Effector CD8-positive, alpha-beta T cell (primary cell): ENCODE results near the gene ZCCHC8.
A peak's percentile ranks its signal among the peaks of the same experiment; 100 is the strongest.
"Not testable (repeated sequence)": the region's sequence is repeated elsewhere in the genome, so short reads cannot be mapped to it uniquely, and the experiment has no call there.

Source experiments
- DNase-seq: peaks from one replicate; lab custom pipeline; 2025; lab: John Stamatoyannopoulos, UW
- total RNA-seq, 4 experiments: gene quantifications; one replicate each; lab custom pipeline; 2026; lab: John Stamatoyannopoulos, UW

Gene ZCCHC8
- 90.2 to 114 (median 100) reads per million in 4 experiments for total RNA-seq

DNA sequence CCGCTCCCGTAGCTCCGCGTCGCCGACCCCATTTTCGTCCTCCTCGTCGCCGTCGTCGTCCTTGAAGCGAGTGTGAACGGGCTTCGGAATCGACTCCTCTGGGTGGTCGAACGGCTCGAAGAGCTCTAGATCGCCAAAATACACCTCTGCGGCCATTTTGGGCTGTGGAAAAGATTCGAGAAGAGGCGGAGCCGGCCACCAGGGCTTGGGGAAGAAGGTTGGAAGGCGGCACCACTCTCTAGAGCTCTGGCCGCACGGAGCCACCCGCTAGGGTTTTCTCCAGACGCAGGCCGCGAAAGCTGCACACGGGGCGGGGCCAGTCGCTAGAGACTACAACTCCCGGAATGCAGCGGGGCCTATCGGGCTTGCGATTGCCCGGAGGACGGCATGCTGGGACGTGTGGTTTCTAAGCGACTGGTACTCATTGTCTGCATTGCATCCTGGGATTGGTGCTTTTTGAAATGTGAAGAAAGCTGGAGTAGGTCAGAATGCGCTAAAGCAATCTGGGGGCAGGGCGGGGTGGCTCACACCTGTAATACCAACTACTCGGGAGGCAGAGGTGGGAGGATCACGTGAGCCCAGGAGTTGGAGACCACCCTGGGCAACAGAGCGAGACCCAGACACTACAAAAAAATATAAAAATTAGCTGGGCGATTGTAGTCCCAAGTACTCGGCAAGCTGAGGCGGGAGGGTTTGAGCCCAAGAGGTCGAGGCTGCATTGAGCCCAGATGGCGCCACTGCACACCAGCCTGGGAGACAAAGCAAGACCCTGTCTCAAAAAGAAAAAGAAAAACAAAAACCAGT lies at the start of gene ZCCHC8:
Gene ZCCHC8 (minus strand): TSS at position 248 of the 804 bp plus-strand sequence. CDS start 92 bp downstream, at position 156.
- DNase-seq = peak; percentile 91

DNA sequence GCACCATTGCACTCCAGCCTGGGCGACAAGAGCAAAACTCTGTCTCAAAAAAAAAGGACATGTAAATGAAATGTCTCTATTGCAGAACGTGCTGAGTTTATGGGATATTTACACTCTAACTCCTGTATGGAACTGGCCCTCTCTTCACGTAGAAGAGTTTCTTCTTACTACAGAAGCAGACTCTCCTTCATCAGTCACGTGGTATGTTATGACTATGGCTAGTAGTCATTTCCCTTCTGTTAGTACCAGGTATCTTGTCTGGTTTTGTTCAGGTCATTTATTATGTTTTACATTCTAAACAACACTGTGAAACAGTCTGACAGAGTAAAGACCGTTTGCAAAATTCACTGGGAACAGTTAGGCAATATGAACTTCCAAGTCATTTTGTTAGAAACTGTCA lies 46.6 kb upstream of the ZCCHC8 start:
- no peak for DNase-seq

DNA sequence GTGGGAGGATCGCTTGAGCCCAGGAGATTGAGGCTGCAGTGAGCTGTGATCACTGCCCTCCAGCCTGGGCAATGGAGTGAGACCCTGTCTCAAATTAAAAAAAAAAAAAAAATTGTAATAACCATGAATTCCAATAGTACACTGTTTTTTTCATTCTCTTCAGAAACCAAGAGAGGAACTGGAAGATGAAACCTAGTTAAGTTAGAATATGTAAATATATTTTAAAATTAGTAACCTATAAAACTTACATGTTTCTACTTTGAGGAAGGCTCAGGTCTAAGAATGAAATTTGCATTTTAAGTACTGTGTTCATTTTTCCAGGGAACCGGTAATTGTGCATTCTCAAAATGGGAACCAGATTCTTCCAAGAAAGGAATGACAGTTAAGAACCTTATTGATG lies 45.1 kb upstream of the ZCCHC8 start:
- DNase-seq = no peak

DNA sequence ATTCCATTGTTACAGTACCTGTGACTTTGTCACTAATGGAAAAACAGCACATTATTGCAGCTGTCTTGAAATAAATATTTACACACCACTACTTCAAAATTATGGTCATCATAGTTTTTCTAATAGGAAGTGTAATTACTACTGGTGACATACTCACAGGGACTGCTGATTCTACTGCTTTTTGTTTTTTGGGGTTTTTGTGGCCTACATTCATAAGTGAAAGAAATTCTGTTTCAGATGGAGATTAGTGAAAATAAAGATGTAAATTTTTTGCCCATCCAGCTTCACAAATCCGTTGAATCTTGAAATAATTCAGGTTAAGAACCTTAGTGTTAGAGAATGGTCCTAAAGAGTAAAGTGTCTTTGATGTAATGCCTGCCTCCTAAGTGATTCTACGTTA lies 43.8 kb upstream of the ZCCHC8 start:
- DNase-seq = no peak

DNA sequence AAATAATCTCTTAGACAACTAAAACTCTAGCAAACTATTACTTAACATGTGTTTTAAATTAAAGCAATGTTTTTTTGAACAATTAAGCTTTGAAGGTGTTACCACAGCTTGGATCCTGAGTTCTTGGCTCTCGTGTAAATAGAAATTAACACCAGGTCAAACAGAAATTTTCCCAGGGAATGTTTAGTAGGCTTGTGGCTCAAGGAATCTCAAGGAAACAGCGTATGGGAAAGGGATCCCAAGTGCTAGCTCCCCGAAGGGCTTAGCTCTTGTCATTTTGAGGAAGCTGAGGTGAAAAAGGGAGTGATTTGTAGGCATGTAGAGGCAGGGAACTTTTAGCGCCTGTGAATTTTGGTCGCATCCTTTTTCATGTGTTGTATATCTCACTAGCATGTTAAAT lies 37.8 kb upstream of the ZCCHC8 start:
- DNase-seq = no peak

DNA sequence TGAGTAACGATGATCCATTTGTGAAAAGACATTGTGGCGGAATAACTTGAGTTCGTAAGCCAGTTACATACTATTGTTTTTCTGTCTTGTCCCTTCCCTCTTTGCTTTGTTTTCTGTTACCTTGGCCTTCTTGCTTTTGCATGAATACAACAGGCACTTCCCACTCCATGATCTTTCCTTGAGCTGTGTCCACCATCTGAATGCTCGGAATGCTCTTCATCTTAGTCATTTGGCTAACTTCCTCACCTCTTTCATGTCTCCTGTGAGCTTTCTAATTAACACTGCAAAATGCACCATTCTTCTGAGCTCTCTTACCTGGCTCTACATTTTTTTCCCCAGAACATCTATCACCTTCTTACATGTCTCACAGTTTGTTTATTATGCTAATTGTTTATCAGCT lies 36.3 kb upstream of the ZCCHC8 start:
- no peak for DNase-seq

DNA sequence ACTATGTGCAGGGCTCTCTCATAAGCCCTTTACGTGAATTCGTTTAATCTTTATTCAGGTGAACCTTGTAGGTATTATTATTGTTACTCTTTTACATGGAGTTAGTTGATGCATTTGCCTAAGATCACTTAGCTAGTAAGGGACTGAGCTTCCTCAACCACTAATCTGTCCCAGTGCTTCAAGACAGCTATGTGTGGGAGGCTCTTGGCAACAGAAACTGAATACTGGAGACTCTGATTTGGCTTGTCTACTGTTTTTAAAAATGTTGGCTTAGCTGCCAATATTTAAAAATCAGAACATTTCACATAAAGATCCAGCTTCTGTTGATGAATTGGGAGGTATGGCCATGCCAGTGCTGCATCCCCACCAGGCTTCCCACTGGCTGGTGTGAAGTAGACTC lies 33.1 kb upstream of the ZCCHC8 start:
- DNase-seq = no peak

DNA sequence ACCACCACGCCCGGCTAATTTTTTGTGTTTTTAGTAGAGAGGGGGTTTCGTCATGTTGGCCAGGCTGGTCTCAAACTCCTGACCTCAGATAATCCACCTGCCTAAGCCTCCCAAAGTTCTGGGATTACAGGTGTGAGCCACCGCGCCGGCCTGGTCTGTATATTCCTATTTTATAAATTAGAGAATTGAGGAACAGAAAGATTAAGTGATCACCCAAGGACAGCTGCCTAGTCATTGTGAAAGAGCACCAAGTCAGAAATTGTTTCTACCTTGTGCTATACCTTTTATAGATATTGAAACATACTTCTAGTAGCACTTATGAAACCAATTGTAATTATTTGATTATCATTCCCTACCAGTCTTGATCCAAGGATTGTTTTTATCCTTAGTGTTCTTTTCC lies 28.3 kb upstream of the ZCCHC8 start:
- DNase-seq = no peak

DNA sequence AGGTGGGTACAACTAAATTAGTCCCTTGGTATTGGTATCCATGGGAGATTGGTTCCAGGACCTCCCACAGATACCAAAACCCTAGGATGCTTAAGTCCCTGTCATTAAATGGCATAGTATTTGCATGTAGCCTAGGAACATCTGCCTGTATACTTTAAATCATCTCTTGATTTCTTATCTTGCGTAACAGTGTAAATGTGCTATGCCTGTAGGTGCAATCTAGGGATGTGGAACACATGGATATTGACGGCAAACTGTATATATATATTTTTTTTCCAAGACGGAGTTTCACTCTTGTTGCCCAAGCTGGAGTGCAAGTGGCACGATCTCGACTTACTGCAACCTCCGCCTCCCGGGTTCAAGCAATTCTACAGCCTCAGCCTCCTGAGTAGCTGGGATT lies 27.9 kb upstream of the ZCCHC8 start:
- no peak for DNase-seq

DNA sequence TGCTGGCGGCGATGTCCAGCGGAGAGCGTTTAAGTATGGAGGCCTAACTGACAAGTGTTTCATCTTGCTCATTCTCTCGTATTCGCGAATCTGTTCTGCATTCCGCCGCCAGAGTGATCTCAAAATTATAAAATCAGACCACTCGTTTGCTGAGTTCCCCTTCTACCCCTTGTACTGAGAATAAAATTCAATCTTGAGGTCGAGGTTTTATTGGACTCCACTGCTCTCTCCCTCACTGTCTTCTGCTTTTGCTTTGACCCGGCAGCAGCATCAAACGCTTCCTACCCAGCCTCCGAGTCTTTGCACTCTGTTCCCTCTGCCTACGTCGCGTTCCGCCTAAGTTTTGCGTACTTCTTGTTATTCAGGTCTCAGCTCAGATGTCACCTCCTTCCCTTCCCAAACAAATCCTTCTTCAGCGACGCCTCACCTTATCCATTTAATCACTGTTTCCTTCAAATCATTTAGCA lies 26.8 kb upstream of the ZCCHC8 start:
- no peak for DNase-seq

DNA sequence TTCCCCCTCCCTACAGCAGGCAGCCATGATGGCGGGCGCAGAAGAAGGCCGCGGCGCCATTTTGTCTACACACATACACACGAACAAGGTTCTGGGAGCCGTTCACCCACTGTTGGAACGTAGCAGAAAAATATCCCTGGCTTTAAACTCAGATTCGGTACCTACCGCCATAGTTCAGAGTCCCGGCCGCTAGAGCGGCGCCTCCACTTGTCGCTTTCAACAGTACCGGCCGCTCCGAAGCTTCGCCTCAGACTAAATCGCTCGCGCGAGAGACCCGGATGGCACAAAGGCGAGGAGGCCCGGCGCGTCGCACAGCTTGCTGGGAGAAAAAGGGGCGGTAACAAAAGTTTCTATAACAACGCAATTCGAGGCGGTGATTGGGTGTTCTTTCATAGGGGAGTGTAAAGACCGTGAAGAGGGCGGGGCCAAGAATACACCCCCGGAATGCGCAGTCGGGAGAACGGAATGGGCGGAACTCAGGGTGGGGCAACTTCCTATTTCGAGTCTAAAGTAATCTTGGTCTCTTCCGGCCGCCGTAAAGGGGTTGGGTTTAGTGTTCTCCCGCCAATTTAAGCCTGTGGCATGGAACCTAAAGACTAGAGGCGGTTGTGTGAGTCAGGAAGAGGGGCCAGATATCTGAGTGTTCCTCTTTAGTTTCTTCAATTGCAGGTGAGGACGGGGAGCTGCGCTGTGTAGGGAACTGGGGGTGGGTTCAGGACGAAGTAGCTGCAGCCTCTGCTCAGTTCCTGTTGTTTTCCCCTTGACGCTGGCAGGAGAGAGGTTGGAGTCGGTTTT lies 26.1 kb upstream of the ZCCHC8 start, which contains the start of the genes KNTC1 and RSRC2:
Gene KNTC1 (plus strand): TSS at position 567 of the 795 bp plus-strand sequence. CDS start 2,815 bp downstream, outside the sequence.
Gene RSRC2 (minus strand): TSS at position 254 of the 795 bp plus-strand sequence. CDS start 83 bp downstream, at position 171.
- DNase-seq = peak; percentile 97

DNA sequence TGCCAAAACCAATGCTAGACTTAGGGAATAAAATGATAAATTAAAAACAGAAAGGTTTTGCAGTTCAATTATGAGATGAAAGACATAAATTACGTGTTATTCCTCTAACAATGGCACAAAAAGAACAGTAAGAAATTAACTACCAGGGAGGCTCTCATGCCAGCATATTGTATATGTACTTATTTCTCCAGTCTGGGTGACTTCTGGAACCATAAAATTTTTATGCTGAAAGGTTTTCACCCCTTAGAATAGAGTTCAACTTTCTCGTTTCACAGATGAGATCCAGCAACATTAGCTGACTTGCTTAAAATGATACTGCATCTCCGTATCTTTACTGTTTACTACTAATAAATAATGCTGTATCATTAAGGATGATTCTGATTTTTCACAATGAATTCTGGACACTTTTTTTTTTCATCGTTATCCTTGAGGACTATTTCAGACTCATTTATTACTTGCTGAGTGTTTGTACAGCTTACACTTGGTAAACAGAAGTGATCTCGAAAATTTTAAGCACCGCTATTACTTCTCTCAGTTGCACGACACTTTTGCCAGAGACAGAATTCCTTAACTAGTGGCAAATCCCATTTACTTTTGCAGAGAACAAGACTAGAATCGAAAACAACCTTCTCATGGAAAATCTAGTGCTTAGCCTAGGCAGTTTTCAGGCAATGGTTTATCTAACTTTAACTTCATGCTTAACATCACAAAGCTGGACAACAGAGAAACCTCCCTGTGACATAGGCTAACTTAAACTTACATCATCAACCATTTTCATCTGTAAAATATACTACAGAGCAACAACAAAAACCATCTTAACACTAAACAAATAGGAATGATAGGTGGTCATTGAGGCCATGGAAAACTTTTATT lies 23.4 kb upstream of the ZCCHC8 start:
- DNase-seq = no peak

DNA sequence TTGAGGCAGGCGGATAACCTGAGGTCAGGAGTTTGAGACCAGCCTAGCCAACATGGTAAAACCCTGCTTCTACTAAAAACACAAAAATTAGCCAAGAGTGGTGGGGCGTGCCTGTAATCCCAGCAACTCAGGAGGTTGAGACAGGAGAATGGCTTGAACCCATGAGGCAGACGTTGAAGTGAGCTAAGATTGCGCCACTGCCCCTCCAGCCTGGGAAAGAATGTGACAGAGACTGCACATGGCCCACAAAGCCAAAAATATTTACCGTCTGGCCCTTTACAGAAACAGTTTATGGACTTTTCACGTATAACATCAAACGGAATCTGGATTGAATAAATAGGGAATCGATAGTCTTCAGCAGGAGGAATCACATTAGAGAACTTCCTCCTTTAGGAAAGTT lies 22.5 kb upstream of the ZCCHC8 start:
- DNase-seq = no peak

DNA sequence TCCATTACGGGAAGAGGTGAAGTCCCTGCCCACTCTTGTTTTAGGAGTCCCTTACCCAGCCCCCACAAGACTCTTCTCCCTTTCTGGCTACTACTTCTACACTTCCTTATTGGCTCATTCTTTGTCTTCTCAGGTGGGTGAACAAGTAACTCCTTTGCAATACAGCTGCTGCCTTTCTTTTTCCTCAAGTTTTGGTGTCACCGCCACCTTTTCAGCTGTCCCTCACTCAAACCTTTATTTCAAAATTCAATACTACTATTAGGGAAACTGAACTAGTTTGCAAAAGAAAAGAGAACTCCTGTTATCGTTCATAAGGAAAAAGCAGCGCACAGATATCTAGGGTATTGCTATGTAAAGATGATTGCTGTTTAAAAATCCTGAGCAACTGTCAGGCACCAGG lies 19.9 kb upstream of the ZCCHC8 start:
- DNase-seq = no peak

DNA sequence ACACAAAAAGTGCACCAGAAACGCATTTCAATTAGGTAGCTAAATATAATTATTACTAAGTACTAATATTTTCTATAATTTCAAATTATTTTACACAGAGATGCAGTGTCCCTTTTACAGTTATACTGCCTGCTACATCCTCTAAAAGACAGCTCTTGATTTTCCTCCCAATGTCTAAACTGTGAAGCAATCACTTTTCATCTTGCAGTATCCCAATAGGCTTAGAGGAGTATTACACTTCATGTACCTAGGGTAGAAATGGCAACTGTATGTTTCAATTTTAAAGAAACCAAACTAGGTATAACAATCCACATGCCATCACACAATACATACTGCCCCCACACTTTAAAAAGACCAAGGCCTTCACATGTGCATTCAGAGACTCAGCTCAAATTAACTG lies 18.7 kb upstream of the ZCCHC8 start:
- DNase-seq = no peak

DNA sequence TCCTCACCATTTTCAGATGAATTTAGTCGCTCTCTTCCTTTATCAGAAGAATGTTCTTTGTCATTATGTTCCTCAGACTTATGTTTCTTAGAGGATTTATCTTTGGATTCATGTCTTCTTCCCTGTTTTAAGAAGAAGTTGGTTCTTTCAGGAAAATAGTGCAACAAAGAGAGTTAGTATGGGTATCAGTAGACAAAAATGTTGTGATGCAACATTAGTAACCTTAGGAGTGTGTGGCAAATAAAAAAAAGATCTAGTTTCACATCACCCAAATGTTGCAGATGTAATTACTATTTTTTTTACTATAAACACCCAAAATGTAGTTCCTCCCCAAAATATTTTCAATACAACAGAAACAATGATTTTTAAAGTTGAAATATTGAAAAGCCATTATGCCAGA lies 18.2 kb upstream of the ZCCHC8 start:
- no peak for DNase-seq

DNA sequence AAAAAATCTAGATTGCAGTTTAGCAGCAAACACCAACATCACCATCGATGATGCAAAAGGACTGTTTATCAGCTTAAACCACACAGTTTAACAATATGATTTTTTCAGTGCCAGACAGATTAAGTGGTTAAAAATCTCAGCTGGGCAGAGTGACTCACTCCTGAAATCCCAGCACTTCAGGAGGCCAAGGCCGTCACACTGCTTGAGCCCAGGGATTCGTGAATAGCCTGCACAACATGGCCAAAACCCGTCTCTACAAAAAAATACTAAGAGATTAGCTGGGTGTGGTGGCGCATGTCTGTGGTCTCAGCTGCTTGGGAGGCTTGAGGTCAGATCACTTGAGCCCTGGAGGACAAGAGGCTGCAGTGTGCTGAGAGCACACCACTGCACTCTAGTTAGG lies 17.1 kb upstream of the ZCCHC8 start:
- no peak for DNase-seq

DNA sequence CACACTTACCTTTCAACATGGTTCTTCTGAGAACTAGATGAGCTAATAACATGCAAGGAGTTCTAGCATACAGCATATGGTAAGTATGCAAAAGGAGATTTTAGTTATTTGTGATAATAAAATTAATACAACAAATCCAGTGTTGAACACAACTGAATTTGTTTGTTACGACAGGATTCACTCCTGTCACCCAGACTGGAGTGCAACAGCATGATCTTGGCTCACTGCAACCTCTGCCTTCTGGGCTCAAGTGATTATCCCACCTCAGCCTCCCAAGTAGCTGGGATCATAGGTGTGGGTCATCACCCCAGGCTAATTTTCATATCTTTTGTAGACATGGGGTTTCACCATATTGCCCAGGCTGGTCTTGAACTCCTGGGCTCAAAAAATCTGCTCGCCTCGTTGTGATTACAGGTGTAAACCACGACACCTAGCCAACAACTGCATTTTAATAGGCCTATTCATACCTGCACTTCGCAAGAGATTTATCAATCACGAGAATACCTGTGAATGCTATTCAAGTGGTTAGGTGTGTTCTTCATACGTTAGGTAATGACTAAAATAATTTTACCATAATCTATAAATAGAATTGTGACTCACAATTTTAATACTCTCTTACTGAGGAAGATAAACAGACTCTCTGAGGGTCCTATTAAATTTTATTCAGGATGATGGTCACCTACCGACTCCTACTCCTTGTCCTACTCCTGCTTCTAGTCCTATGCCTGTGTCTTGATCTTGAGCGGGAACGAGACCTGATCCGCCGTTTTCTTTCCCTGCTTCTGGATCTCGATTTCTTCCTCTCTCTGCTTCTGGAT lies 16.0 kb upstream of the ZCCHC8 start:
- no peak for DNase-seq

DNA sequence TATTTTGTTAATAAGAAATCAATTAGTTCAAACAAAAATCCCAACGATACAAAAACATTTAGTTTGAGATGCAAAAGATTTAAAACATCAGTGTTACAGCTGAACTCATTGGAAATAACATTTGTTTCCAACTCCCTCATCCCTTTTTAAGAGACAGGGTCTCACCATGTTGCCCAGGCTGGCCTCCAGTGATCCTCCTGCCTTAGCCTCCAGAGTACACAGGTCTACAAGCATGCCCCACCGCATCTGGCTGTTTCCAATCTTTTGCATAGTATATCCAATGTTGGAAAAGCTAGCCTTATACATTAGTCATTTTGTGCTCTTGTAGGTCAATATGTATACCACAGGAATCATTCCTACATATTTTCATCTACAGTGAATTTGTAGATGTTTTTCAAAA lies 14.5 kb upstream of the ZCCHC8 start:
- DNase-seq = no peak

DNA sequence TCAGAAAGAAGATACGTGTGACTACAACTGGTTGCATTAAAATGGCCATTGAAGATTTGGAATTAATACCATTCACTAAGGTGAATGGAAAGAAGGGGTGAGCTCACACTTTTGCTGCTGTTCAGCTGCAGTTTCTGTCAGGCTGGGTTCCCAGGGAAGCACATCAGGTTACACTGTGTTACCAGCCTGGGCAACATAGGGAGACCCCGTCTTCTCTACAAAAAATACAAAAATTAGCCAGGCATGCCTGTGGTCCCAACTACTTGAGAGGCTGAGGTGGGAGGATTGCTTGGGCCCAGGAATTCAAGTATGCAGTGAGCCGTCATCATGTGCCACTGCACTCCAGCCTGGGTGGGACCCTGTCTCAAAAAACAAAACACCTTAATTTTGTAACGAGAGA lies 12.9 kb upstream of the ZCCHC8 start:
- no peak for DNase-seq

DNA sequence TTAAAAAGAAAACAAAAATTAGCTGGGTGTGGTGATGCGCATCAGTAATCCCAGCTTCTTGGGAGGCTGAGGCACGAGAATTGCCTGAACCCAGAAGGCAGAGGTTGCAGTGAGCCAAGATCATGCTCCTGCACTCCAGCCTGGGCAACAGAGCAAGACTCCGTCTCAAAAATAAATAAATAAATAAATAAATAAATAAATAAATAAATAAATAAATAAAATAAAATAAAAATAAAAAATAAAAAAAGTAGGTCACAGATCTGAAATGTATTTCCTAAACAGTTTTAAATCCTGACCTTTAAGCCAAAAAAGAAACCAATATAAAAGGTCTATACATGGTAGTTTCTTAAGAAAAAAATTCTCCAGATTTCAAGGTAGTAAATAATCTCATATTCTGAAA lies 12.3 kb upstream of the ZCCHC8 start:
- DNase-seq = not testable (repeated sequence)
